Measurements from ENCODE around the gene PRRG2. TPM values are rescaled to one million over a fixed set of nuclear protein-coding genes. Genes with fewer than 3 reads are reported as not detected.
A peak's percentile ranks its signal among the peaks of the same experiment; 100 is the strongest.

Gene PRRG2
- total RNA-seq, 1 donor from 2014 or later = 2.4 TPM

- no peak for DNase-seq (ENCODE audit: low read depth in 2 of 2)
These were observed 24.4 kb upstream of the PRRG2 start for GRCh38 chr19:49556412-49557398.

GRCh38 chr19:49557641-49558325 is 23.3 kb upstream of the PRRG2 start:
- DNase-seq (ENCODE audit: low read depth in 2 of 2) = no peak

- no peak for DNase-seq (ENCODE audit: low read depth in 2 of 2)
These were observed 22.5 kb upstream of the PRRG2 start for GRCh38 chr19:49558591-49558990.

- DNase-seq (ENCODE audit: low read depth in 2 of 2) = no peak
These were observed 21.7 kb upstream of the PRRG2 start for GRCh38 chr19:49559443-49559842.

- DNase-seq (ENCODE audit: low read depth in 2 of 2) = no peak
These were observed 21.2 kb upstream of the PRRG2 start for GRCh38 chr19:49559928-49560327.

- no peak for DNase-seq (ENCODE audit: low read depth in 2 of 2)
These were observed 20.7 kb upstream of the PRRG2 start for GRCh38 chr19:49560358-49560900.

- DNase-seq (ENCODE audit: low read depth in 2 of 2) = no peak
These were observed 16.5 kb upstream of the PRRG2 start for GRCh38 chr19:49564616-49565045.

GRCh38 chr19:49565261-49565660 is 15.9 kb upstream of the PRRG2 start:
- peak in 1 of 2 donors; percentile 18 for DNase-seq (ENCODE audit: low read depth in 2 of 2)

GRCh38 chr19:49566302-49566701 is 14.8 kb upstream of the PRRG2 start:
- DNase-seq (ENCODE audit: low read depth in 2 of 2) = no peak

GRCh38 chr19:49567861-49568441 is 13.2 kb upstream of the PRRG2 start:
- no peak for DNase-seq (ENCODE audit: low read depth in 2 of 2)

- peak; percentile 84 to 90 for DNase-seq (ENCODE audit: low read depth in 2 of 2)
These were observed 10.8 kb upstream of the PRRG2 start for GRCh38 chr19:49570138-49570856.

GRCh38 chr19:49570997-49571676 is 10.0 kb upstream of the PRRG2 start:
- DNase-seq (ENCODE audit: low read depth in 2 of 2) = peak; percentile 53 to 78

GRCh38 chr19:49573009-49573408 is 8.1 kb upstream of the PRRG2 start:
- DNase-seq (ENCODE audit: low read depth in 2 of 2) = no peak

GRCh38 chr19:49573425-49573824 is 7.7 kb upstream of the PRRG2 start:
- DNase-seq (ENCODE audit: low read depth in 2 of 2) = no peak

- DNase-seq (ENCODE audit: low read depth in 2 of 2) = no peak
These were observed 6.8 kb upstream of the PRRG2 start for GRCh38 chr19:49574206-49574755.

GRCh38 chr19:49579193-49579592 is 1.9 kb upstream of the PRRG2 start:
- DNase-seq (ENCODE audit: low read depth in 2 of 2) = no peak

- peak in 1 of 2 donors; percentile 12 for DNase-seq (ENCODE audit: low read depth in 2 of 2)
These were observed 1.2 kb upstream of the PRRG2 start for GRCh38 chr19:49579947-49580263.

- DNase-seq (ENCODE audit: low read depth in 2 of 2) = peak; percentile 91 to 96
These were observed 681 bp upstream of the PRRG2 start, which contains the start of gene NOSIP for GRCh38 chr19:49580264-49581006. Gene NOSIP (minus strand): TSS chr19:49580556. CDS start chr19:49560691, 19,865 bp downstream.

- no peak for DNase-seq (ENCODE audit: low read depth in 2 of 2)
These were observed 2.1 kb downstream of the PRRG2 start for GRCh38 chr19:49583239-49583638.

- no peak for DNase-seq (ENCODE audit: low read depth in 2 of 2)
These were observed 3.9 kb downstream of the PRRG2 start for GRCh38 chr19:49585023-49585422.
